ENCODE data around the gene SYCE3.

SYCE3 gene

GRCh38 chr22:50584106-50585096, 21.7 kb upstream of the SYCE3 start:
- DNase-seq (ENCODE audit: low read depth), result no peak
- no peak overlapping the region; the same call in 1 of the 2 replicates for H3K4me3 ChIP-seq (ENCODE audit: low read length)

GRCh38 chr22:50583294-50583861, 20.7 kb upstream of the SYCE3 start:
- no peak for TF ChIP-seq CTCF (conservative IDR thresholded peaks at IDR 0.05; ENCODE audit: low read length)
- peak overlapping the region; percentile 79 for H3K4me3 ChIP-seq (ENCODE audit: low read length)
- DNase-seq (ENCODE audit: low read depth), result no peak

More at GRCh38 chr22:50584106-50585096, 21.7 kb upstream of the SYCE3 start:
- TF ChIP-seq CTCF (conservative IDR thresholded peaks at IDR 0.05; ENCODE audit: low read length), result no peak

GRCh38 chr22:50582493-50583293, 20.0 kb upstream of the SYCE3 start, which contains the start of gene CHKB:
CHKB (minus strand) TSS chr22:50582849; CDS start chr22:50582781, 68 bp downstream.
- peak; percentile 97 for DNase-seq (ENCODE audit: low read depth)
- no peak for TF ChIP-seq CTCF (conservative IDR thresholded peaks at IDR 0.05; ENCODE audit: low read length)
- peak within 1 kb of the TSS; percentile 85 for H3K4me3 ChIP-seq (ENCODE audit: low read length)

- peak; percentile 18 for DNase-seq (ENCODE audit: low read depth)
- TF ChIP-seq CTCF (conservative IDR thresholded peaks at IDR 0.05; ENCODE audit: low read length), result no peak
- peak overlapping the region; percentile 85 for H3K4me3 ChIP-seq (ENCODE audit: low read length)
These were observed 19.3 kb upstream of the SYCE3 start for GRCh38 chr22:50581950-50582492.

GRCh38 chr22:50581031-50581949, 18.6 kb upstream of the SYCE3 start:
- no peak for DNase-seq (ENCODE audit: low read depth)
- no peak for TF ChIP-seq CTCF (conservative IDR thresholded peaks at IDR 0.05; ENCODE audit: low read length)
- peak overlapping the region; percentile 85 for H3K4me3 ChIP-seq (ENCODE audit: low read length)

- no peak overlapping the region for H3K4me3 ChIP-seq (ENCODE audit: low read length)
- no peak for DNase-seq (ENCODE audit: low read depth)
- TF ChIP-seq CTCF (conservative IDR thresholded peaks at IDR 0.05; ENCODE audit: low read length), result no peak
These were observed 17.0 kb upstream of the SYCE3 start for GRCh38 chr22:50579752-50580151.
